GM18870 (cell line): ENCODE data around the gene LCK.
"Not testable (repeated sequence)": the region's sequence is repeated elsewhere in the genome, so short reads cannot be mapped to it uniquely, and the experiment has no call there.

Source experiments
- ATAC-seq: cut with Tn5 transposase; IDR thresholded peaks from one replicate; pipeline ENCODE4 v1.9.1; 2021; ENCODE audit warnings: moderate library complexity; ENCODE audit not compliant: unreplicated experiment

Gene LCK

GRCh38 chr1:32239790-32240139, 11.3 kb upstream of the LCK start:
- ATAC-seq: no peak

GRCh38 chr1:32240140-32240951, 10.7 kb upstream of the LCK start:
- ATAC-seq: no peak

GRCh38 chr1:32241001-32241763, 9.9 kb upstream of the LCK start:
- ATAC-seq: no peak

GRCh38 chr1:32242341-32242851, 8.7 kb upstream of the LCK start:
- no peak for ATAC-seq

- no peak for ATAC-seq
Observed at GRCh38 chr1:32246888-32247273, 4.2 kb upstream of the LCK start, which contains the start of gene FAM167B. FAM167B (plus strand) TSS chr1:32247222; CDS start chr1:32247422, 200 bp downstream.

GRCh38 chr1:32247452-32247851, 3.6 kb upstream of the LCK start:
- ATAC-seq: no peak

- ATAC-seq: no peak
Observed at GRCh38 chr1:32247983-32248889, 2.8 kb upstream of the LCK start.

- peak; percentile 43 for ATAC-seq
Observed at GRCh38 chr1:32249831-32250525, 1.1 kb upstream of the LCK start.

GRCh38 chr1:32255072-32256071, 4.3 kb downstream of the LCK start:
- ATAC-seq: no peak

- ATAC-seq: no peak
Observed at GRCh38 chr1:32256473-32257226, 5.6 kb downstream of the LCK start.

- no peak for ATAC-seq
Observed at GRCh38 chr1:32257227-32257508, 6.1 kb downstream of the LCK start.

GRCh38 chr1:32263236-32263593, 12.2 kb downstream of the LCK start:
- not testable (repeated sequence) for ATAC-seq

- ATAC-seq: no peak
Observed at GRCh38 chr1:32263744-32264143, 12.7 kb downstream of the LCK start.

GRCh38 chr1:32265846-32266245, 14.8 kb downstream of the LCK start:
- no peak for ATAC-seq

- no peak for ATAC-seq
Observed at GRCh38 chr1:32266921-32267591, 16.0 kb downstream of the LCK start.

- no peak for ATAC-seq
Observed at GRCh38 chr1:32269744-32270143, 18.7 kb downstream of the LCK start.

GRCh38 chr1:32272557-32273390, 21.7 kb downstream of the LCK start:
- ATAC-seq: no peak
